ENCODE data around the gene CACHD1.

The CACHD1 gene

DNA sequence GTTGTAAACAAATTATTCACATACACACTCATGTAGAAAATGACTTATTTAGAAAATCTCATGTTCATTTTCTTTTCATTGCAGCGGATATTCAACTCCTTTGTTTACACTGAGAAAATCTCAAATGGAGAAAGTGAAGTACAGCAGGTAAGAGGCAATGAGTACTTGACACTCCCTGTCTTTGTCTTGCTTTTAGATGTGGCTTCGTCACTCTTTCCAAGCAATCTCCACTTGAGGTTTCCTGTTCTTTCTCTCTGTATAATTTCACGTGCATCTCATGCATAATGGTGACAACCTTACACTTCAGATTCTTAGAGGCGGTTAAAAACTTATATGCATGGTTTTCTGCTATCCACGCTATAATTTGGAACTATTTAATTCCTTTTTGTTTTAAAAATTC, 80.6 kb downstream of the CACHD1 start:
- no peak for DNase-seq

DNA sequence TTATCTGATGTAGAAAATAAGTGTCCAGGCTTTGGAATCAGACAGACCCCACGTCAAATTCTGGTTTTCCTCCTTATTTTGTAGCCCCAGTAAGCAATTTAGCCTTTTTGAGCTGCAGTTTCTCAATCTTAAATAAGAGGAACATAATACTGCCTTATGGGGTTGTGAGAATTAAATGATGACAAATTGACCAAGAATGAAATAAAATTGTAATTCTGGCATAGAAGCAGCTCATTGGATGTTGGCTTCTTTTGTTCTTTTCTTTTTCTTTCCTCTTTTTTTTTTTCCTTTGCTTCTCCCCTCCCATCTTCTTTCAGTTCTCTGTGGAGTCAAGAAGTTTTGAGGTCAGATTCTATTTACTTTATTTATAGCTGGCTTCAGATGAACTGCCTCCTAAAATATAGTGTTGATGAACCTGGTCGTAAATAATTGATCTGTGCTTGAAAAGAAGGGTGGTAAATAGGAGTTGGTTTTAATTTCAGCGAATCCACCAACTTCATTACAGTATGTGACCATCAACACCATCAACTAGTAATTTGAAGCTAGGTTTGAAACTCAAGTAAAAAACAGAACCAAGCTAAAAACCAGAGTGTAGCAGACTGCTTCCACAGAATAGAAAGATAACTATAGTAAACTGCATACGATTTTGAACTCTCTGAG, 81.1 kb downstream of the CACHD1 start:
- no peak for DNase-seq

GRCh38 chr1:64553285-64553684, 83.4 kb downstream of the CACHD1 start:
- no peak for DNase-seq

DNA sequence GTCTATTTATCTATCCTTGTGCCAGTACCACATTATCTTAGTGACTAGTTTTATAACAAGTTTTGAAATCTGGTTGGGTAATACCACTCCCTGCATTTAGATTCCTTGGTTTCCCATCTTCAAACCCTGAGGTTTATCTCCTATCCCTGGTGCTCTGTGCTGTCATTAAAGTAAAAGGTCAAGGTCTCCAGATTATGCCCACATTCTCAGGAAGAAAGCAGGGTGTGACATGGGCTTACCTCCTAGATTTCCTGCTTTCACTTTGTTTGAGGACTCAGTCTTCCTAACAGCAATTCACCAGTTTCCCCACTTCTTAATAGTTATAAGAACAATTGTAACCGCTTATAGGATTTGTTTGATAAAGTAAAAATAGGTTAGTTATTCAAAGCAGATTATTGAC, 86.0 kb downstream of the CACHD1 start:
- DNase-seq, result no peak

DNA sequence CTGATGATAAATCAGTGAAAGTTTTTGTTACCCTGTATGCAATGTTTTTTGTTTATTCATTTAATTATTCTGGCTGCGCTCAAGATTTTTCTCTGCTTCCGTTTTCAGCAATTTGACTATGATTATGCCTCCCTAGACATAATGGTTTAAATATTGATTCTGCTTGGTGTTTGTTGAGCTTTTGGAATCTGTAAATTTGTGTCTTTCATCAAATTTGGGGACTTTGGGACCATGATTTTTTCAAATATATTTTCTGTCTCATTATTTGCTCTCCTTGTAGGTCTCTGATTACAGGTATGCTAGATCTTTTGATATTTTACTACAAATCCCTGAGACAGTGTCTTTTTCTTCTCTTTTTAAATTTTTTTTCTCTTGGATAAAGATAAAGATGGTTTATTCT, 92.1 kb downstream of the CACHD1 start:
- no peak for DNase-seq

- no peak for DNase-seq
Measured at GRCh38 chr1:64563958-64564565, 94.1 kb downstream of the CACHD1 start.

DNA sequence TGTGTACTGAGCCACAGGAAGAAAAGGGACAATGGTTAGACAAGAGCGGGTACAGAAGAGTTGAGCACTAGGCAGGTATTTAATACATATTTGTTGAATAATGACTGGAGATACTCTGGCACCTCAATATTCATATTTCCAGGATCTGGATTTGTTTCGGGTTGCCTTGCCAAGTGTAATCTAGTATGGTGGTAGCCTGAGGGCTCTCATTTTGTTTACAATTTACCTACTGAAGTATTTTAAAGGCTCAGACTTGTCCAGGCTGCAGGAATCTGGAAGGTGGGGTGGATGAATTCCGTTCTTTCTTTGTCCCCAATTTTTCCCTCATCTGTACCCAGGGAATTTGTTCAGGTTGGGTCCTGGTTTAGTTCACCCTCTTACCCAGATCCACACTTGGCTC, 95.0 kb downstream of the CACHD1 start:
- DNase-seq, result no peak

DNA sequence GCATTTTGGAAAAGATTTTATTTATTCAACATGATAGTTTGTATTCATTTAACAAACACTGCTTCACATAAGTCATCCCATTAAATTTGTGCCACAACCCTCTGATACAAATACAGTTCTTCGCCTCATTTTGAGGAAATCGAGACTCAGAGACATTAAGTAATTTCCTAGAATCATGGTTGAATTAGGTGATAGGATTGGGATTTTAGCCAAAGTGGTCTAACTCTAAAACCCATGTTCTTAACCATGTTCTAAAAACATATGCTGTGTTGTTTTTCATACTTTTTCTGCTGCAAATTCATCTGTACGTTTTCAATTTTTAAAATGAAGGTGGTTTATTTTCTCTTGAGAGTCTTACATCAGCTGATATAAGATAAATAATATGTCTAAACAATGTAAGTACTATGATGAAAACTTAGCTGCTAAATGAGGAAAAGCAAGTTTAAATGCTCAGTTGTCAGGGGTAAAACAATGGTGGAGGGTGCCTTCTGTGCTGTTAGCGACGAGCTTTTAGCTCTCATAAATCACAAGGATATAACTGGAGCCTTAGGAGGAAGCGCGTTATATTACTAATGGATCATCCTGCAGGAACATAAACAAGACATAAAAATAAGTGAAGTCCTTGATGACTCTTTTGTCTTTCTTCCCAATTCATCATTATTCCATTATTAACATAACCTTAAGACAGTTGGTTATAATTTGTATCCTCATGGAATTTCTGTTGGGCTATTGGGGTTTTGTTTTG, 97.7 kb downstream of the CACHD1 start:
- no peak for DNase-seq

- DNase-seq, result no peak
Measured at GRCh38 chr1:64568171-64568450, 98.2 kb downstream of the CACHD1 start.

GRCh38 chr1:64569411-64569810, 99.5 kb downstream of the CACHD1 start:
- DNase-seq, result no peak

DNA sequence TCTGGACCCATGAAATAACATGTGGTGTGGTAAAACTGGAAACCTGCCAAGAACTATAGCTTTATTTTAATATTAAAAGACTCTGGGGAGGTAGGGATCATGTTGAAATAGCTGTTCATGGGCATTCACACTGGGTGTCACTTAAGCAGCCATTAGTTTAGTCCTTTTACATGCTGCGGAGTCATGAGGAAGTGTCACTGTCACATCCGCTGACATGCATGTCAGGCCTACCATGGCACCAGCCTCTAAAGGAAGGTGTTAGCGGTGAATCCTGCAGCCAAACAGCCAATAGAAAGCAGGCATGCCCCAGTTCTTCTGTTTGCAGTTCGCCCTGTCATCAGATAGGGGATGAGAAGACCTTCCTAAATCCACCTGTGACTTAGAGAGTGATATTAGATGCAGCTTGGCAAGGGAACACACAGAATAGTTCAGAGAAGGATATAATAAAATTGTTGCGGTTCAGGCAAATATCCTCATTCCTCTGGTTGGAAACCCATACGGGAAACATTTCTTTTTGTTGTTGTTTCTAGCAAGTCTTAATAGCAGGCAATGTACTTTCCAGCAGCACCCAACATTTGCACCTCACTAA, 100.4 kb downstream of the CACHD1 start:
- no peak for DNase-seq

GRCh38 chr1:64572222-64572900, 102.4 kb downstream of the CACHD1 start:
- no peak for DNase-seq

DNA sequence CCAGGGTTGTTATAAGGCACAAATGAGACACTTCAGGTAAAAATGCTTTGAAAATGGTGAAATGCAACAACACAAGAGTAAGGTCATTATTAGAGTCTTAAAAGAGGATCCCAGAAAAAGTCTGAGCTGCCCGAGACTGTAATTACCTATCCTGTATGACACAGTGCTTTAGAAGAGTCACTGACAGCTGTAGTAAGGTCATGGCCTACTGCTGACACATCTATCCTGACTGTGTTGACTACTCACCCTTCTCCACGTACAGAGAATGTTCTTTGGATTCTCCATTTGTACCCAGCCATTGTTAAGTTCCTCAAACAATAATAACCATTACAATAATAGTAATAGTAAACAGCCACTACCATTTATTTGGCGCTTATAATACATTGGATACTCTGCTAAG, 104.4 kb downstream of the CACHD1 start:
- no peak for DNase-seq

DNA sequence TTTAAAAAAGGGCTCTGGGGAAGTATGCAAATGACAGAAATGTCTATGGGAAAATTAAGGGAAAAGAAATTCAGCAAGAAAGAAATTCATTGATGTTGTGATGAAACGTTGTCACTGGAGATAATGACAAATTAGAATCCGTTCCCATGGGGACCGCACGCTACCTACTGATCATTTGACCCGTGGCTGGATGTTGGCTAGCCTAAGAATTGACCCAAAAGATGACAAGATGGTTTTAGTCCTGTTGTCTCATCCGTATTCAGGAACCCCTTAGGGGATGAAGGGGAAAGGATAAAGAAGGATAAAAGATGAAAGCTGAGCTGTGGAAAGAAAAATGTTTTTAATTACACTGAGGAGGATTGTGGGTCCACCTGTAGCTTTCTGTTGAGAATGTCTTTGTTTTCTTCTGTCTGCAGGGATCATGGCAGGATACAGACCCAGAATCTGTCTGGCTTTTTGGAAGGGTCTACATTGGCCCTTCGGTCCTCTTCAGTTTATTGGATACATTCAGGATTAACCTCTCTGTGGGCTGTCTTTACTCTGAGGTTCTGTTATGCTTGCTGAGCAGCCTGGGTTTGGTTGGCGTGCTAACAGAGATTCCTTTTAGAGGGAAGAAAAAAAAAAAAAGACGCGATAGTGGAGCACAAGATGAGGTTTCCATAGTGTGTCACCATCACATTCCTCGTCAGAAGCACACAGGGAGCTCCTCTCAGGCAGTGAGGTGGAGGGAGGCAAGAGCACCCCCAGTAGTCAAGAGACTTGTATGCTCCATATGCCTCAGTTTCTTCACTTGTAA, 106.2 kb downstream of the CACHD1 start:
- DNase-seq, result no peak

- no peak for DNase-seq
Measured at GRCh38 chr1:64578270-64578973, 108.5 kb downstream of the CACHD1 start.

DNA sequence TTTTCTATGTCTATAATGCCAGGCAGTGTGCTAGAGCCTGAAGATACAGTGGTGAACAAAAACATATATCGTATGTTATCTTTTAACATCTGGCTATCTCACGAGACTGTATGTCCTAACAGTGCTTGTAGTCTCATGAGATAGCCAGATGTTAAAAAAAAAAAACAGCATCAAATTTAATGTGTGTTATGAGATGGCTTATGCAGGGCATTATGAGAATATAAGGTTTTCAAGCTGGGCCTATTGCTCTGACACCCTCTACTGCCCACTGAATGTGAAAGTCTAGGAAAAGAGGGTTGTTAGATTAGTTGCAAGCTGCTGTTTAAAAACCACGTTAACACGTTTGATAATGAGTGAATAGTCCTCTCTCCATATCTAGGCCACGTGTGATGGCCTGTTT, 109.8 kb downstream of the CACHD1 start:
- DNase-seq, result no peak

DNA sequence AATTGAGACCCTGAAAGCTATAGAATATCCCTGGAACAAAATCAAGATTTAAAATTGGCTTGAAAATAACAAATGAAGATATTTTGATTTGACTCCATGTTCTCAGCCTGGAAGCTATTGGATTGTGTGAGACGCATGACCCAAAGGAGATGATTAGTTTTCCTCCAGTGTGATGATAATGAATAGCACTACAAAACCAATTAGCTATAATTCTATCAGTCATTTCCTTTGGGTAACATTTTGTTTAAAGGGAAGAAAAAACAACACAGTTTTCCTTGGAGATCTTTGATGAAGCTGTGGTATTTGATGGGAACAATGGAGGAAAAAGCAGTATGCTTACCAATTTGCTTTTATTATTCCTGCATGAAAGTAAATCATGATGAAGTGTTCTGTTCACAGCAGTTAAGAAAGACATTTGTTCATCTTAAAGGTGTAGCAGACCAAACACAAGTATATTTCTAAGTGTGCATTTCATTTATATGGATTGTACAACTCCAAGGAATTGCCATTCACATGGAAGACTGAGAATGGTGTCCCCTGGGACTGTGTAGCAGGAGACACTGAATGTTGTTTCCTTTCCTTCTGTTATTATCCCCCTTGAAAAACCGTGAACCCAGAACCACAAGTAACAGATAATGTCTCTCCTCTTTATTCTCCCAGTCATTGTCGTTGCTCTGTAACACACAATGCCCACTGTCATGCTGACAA, 111.4 kb downstream of the CACHD1 start:
- DNase-seq, result no peak

- no peak for DNase-seq
Measured at GRCh38 chr1:64581843-64582185, 111.9 kb downstream of the CACHD1 start.

- no peak for DNase-seq
Measured at GRCh38 chr1:64584479-64584878, 114.5 kb downstream of the CACHD1 start.

GRCh38 chr1:64588876-64589275, 118.9 kb downstream of the CACHD1 start:
- no peak for DNase-seq

DNA sequence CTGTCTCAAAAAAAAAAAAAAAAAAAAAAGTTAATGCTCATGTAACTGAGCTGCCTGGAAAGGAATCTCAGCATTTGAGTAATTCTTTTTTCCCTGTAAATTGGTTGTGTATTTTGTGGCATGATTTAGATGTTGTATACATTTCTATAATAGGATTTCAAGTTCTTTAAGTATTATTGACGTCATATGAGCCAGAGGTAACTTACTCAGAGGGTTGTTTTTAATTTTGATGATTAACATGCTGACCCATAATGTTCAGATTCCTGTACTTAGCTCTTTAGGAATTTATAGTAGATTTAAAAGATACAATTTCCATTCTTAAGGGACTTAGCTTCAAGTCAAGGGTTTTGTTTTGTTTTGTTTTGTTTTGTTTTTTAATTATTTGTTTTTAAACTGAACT, 120.4 kb downstream of the CACHD1 start:
- DNase-seq, result no peak

Data from C1 segment of cervical spinal cord (tissue), 14 donors.